Thyroid gland (tissue), 4 donors: ENCODE data around the gene TBCD.

Source experiments
- POLR2A ChIP-seq, 2 donors: fragments of 450-650 bp; IDR thresholded peaks; one replicate each; pipeline ENCODE4 v1.6.1; 2017; ENCODE audit warnings: antibody characterized with exemption in 2 of 2, mild to moderate bottlenecking in 2 of 2, moderate library complexity in 1 of 2
- TF ChIP-seq, protein P1 (sequence below), 6 experiments: fragments of 200-600 bp in 3 of 6; fragments of 450-650 bp in 3 of 6; sonication (generic) in 3 of 6; IDR thresholded peaks; one replicate each; pipeline ENCODE4 v1.5.1; 2016 to 2019; ENCODE audit warnings: antibody characterized with exemption in 6 of 6, mild to moderate bottlenecking in 2 of 6, inconsistent platforms in 1 of 6, moderate library complexity in 1 of 6

DNA sequence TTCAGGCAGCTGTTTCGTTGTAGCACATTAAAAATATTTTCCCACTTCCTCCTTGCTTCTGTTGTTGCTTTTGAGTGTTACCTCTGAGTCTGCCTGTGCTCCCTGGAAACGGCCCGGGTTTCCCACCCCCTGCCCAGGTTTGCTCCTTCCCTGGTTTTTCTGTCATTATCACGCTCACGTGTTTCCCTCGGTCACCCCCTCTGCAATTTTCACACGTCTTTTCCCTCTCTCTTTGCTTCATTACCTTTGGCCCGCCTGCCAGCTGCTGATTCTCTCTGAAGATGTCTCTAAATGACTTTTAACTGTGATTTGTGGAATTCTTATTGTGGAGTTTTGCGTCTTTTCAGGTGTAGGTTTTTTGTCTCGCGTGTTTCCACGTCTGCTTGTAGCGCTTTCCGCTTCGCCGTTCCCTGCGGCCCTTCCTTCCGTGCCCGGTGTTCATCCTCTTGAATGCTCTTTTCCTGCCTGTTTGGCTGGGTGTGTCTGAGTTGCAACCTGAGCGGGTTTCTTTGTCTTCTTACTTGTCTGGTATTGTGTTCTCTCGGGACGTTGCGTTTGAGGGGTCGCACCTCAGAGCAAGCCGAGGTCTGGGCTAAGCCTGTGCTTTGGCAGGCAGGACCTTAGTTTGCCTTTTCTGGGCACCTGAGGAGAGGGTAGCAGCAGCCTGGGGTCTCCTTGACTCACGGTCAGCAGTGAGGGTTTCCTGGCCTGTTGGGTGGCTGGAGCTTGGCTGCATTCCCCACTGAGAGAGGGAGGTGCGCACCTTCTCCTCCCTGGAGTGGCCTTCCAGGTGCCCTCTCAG, 184.3 kb downstream of the TBCD start:
- TF ChIP-seq, protein P1, sequence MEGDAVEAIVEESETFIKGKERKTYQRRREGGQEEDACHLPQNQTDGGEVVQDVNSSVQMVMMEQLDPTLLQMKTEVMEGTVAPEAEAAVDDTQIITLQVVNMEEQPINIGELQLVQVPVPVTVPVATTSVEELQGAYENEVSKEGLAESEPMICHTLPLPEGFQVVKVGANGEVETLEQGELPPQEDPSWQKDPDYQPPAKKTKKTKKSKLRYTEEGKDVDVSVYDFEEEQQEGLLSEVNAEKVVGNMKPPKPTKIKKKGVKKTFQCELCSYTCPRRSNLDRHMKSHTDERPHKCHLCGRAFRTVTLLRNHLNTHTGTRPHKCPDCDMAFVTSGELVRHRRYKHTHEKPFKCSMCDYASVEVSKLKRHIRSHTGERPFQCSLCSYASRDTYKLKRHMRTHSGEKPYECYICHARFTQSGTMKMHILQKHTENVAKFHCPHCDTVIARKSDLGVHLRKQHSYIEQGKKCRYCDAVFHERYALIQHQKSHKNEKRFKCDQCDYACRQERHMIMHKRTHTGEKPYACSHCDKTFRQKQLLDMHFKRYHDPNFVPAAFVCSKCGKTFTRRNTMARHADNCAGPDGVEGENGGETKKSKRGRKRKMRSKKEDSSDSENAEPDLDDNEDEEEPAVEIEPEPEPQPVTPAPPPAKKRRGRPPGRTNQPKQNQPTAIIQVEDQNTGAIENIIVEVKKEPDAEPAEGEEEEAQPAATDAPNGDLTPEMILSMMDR (IDR thresholded peaks at IDR 0.05), result no peak
- no peak for TF ChIP-seq POLR2A (IDR thresholded peaks at IDR 0.05)
